Fibroblast of mammary gland (primary cell): ENCODE measurements around the gene DDX18.

Experiments
- DNase-seq: peaks from one replicate; pipeline ENCODE4 v3.0.0-alpha.2; 2010; ENCODE audit warnings: low read depth
- H3K4me3 ChIP-seq: 2 replicates; pipeline ENCODE4 v1.5.1; 2011; ENCODE audit warnings: low read depth, mild to moderate bottlenecking, low read length, moderate library complexity; ENCODE audit not compliant: control insufficient read depth
- CTCF ChIP-seq: conservative IDR thresholded peaks from 2 replicates; pipeline ENCODE4 v1.5.1; 2011; ENCODE audit warnings: low read depth, low read length, inconsistent platforms; ENCODE audit not compliant: control insufficient read depth, insufficient read depth

Gene DDX18

GRCh38 chr2:117832905-117833613 lies 18.6 kb downstream of the DDX18 start:
- peak; percentile 42 for DNase-seq
- no peak overlapping the region for H3K4me3 ChIP-seq
- TF ChIP-seq CTCF, result no peak

GRCh38 chr2:117833911-117834310 lies 19.4 kb downstream of the DDX18 start:
- no peak overlapping the region for H3K4me3 ChIP-seq
- TF ChIP-seq CTCF, result no peak
- DNase-seq, result no peak

- no peak for DNase-seq
- TF ChIP-seq CTCF, result no peak
- H3K4me3 ChIP-seq, result no peak overlapping the region
Observed at GRCh38 chr2:117834992-117835391, 20.5 kb downstream of the DDX18 start.

- DNase-seq, result peak; percentile 81
- peak overlapping the region; percentile 49 for H3K4me3 ChIP-seq
- peak; percentile 85 for TF ChIP-seq CTCF
Observed at GRCh38 chr2:117835990-117836760, 21.7 kb downstream of the DDX18 start.

GRCh38 chr2:117845304-117845703 lies 30.8 kb downstream of the DDX18 start:
- H3K4me3 ChIP-seq, result no peak overlapping the region
- DNase-seq, result no peak
- TF ChIP-seq CTCF, result no peak

GRCh38 chr2:117850015-117850414 lies 35.5 kb downstream of the DDX18 start:
- no peak for TF ChIP-seq CTCF
- no peak for DNase-seq
- H3K4me3 ChIP-seq, result no peak overlapping the region
